ENCODE data around the gene ZDHHC11. TPM values are rescaled to one million over a fixed set of nuclear protein-coding genes. Genes with fewer than 3 reads are reported as not detected.
A peak's percentile ranks its signal among the peaks of the same experiment; 100 is the strongest.

ZDHHC11 gene
- total RNA-seq, 1 experiment from 2014 or later = 3.6 TPM

DNA sequence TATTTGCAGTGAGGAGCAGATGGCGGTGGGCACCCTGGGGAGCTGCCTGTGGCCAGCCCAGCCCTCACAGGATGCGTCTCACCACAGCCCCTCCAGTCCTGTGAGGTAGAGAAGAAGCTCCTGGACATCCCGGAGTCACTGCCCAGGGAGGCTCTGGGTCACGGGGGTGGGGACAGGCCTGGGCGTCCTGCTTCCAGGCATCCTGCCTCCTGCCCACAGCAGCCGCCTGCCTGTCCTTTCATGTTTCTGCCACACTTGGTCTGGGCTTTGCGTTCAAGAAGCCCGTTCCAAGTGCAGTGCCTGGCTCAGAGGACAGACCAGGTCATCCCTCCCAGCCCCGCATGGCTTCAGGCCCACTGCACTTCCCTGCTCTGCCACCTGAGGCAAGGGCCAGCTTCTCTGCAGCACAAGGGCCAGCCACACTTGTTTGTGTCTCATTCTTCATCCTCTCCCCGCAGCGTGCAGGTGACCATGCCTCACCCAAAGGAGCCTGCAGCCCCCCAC, 104.5 kb downstream of the ZDHHC11 start:
- ChIA-PET CTCF (no interaction called here), POLR2A (no interaction called here)
- TF ChIP-seq, protein P1, sequence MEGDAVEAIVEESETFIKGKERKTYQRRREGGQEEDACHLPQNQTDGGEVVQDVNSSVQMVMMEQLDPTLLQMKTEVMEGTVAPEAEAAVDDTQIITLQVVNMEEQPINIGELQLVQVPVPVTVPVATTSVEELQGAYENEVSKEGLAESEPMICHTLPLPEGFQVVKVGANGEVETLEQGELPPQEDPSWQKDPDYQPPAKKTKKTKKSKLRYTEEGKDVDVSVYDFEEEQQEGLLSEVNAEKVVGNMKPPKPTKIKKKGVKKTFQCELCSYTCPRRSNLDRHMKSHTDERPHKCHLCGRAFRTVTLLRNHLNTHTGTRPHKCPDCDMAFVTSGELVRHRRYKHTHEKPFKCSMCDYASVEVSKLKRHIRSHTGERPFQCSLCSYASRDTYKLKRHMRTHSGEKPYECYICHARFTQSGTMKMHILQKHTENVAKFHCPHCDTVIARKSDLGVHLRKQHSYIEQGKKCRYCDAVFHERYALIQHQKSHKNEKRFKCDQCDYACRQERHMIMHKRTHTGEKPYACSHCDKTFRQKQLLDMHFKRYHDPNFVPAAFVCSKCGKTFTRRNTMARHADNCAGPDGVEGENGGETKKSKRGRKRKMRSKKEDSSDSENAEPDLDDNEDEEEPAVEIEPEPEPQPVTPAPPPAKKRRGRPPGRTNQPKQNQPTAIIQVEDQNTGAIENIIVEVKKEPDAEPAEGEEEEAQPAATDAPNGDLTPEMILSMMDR (IDR thresholded peaks at IDR 0.05; ENCODE audit: insufficient read depth in 1 of 2, low read depth in 1 of 2, low read length in 1 of 2, severe bottlenecking in 1 of 2, unreplicated experiment in 1 of 2) = peak in 1 of 2 experiments; percentile 14
- Histone ChIP-seq H3K4me1 (no peaks in the 10 kb centered on the region), H3K4me3 (ENCODE audit: low read depth, low read length) (no peak overlapping the region), H3K36me3 (ENCODE audit: control insufficient read depth, insufficient read depth, low read length) (no peaks in the 10 kb centered on the region), H3K27me3 (replicated peaks; ENCODE audit: control insufficient read depth, insufficient read depth, low read length) (no peaks in the 10 kb centered on the region), H3K9me3 (no peaks in the 10 kb centered on the region)
- no peak overlapping the region for H3K4me3 Mint-ChIP-seq (ENCODE audit: unreplicated experiment)
- no peaks in the 10 kb centered on the region for H3K27me3 Mint-ChIP-seq (ENCODE audit: insufficient read depth, unreplicated experiment)
- no TSS peak for BruUV-seq (replicated peaks)
- H3K36me3 Mint-ChIP-seq (ENCODE audit: insufficient read depth, unreplicated experiment) = no peaks in the 10 kb centered on the region
- no peaks in the 10 kb centered on the region for H3K4me1 Mint-ChIP-seq (ENCODE audit: low read depth, unreplicated experiment)
- H3K9me3 Mint-ChIP-seq (ENCODE audit: unreplicated experiment) = no peaks in the 10 kb centered on the region
- H3K27ac Mint-ChIP-seq (ENCODE audit: unreplicated experiment) = no peak overlapping the region
- intact Hi-C loops (cut with micrococcal nuclease; ENCODE audit: unreplicated experiment) = loop anchor here (2.0 kb wide), 1 partner anchor 74 kb away; no protein-coding TSS in a partner anchor
- peak in 1 of 2 experiments; percentile 41 for DNase-seq

Other genes starting within 250 kb of the ZDHHC11 start
- gene CEP72, start 238.6 kb downstream of the ZDHHC11 start, total RNA-seq (2022) = 36.6 and 38.7 TPM in 2 replicates
- 0.18 and 0.28 TPM in 2 replicates for gene TPPP, start 157.6 kb downstream of the ZDHHC11 start, total RNA-seq (2022)
- gene ZDHHC11B, start 66.3 kb downstream of the ZDHHC11 start, total RNA-seq (2022) = 1.00 and 1.1 TPM in 2 replicates
- gene BRD9, start 41.8 kb upstream of the ZDHHC11 start, total RNA-seq (2022) = 76.2 and 77.5 TPM in 2 replicates
- gene TRIP13, start 41.9 kb upstream of the ZDHHC11 start, total RNA-seq (2022) = 40.2 and 42.5 TPM in 2 replicates
- 13.6 and 17.7 TPM in 2 replicates for gene NKD2, start 157.8 kb upstream of the ZDHHC11 start, total RNA-seq (2022)